ENCODE measurements around the gene UBE2D4. TPM values are rescaled to one million over a fixed set of nuclear protein-coding genes. Genes with fewer than 3 reads are reported as not detected.
"Not testable (repeated sequence)": the region's sequence is repeated elsewhere in the genome, so short reads cannot be mapped to it uniquely, and the experiment has no call there.

UBE2D4 gene
- total RNA-seq, 1 experiment from 2014 or later = 15.6 TPM

DNA sequence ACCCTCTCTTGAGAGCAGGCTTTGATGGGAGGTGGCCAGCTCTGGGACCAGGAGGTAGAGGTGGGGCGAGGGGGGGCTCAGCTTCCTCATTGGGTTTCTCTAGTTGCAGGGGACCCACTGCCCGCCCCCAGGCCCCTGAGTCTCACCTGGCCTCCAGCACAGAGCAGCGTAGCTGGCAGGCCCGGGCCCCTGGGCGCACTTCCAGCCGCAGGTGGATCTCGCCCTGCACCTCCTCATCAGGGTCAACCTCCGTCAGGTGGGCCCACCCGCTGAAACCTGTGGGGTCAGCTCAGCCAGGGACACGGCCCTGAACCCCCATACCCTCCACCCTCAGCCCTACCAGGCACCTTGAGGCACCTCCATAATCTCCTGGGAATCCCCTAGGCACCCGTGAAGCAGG, 43.4 kb downstream of the UBE2D4 start:
- DNase-seq; H3K4me1 ChIP-seq; H3K9me3 ChIP-seq (replicated peaks); H3K36me3 ChIP-seq; H3K27ac ChIP-seq; H3K4me3 ChIP-seq; H3K27me3 ChIP-seq: not testable (repeated sequence)

GRCh38 chr7:43970698-43971097, 44.5 kb downstream of the UBE2D4 start:
- not testable (repeated sequence) for H3K4me1 ChIP-seq; H3K27ac ChIP-seq; H3K4me3 ChIP-seq; H3K36me3 ChIP-seq; H3K27me3 ChIP-seq; H3K9me3 ChIP-seq (replicated peaks)
- peak; percentile 53 to 55 for DNase-seq

DNA sequence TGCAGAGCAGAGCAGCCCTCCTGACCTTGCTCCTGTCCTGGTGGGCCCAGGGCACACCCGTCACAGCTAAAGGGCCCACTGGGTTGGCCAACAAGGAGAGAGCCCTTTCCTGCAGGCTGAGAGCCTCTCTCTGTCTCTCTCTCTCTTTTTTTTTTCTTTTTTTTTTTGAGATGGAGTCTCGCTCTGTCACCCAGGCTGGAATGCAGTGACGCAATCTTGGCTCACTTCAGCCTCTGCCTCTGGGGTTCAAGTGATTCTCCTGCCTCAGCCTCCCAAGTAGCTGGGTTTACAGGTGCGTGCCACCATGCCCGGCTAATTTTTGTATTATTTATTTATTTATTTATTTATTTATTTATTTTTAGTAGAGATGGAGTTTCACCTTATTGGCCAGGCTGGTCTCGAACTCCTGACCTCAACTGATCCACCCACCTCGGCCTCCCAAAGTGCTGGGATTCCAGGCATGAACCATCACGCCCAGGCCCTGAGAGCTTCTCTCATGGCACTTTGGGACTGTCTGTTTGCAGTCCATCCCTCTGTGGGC, 47.9 kb downstream of the UBE2D4 start:
- not testable (repeated sequence) for H3K4me3 ChIP-seq; H3K27ac ChIP-seq; H3K27me3 ChIP-seq; H3K4me1 ChIP-seq; H3K36me3 ChIP-seq; H3K9me3 ChIP-seq (replicated peaks); DNase-seq

DNA sequence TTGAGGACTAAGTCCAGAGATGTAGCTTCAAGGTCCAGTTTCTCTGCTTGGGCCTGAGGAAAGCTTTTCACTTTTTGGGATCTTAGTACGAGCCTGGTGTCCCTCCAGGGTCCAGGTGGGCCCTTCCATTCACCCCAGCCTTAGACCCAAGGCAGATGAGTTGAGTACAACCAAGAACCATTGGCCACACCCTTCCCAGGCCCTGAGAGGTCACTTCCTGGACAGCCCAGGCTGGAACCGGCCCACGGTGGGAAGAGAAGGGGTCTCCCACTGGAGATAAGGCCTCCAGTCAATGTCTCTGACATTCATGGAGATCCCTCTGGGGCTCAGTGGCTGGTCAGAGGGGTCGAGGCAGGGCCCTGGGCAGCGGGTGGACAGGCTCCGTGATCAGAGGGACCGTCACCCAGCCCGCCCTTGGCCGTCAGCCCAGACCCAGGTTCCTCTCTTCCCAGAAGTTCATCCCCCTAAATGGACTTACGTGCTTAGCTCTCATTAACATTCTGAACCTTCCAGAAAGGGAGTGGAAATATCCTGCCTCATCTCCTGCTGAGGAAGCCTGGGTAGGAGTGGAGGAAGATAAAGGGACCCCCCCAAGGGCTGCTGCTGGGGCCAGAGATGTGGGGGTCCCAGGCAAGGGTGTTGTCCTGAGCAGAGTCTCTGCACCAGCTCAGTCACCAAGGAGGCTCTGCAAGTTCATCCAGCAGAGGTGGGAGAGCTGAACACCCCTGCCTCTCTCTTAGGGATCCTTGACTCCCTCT, 48.7 kb downstream of the UBE2D4 start:
- DNase-seq; H3K27ac ChIP-seq; H3K4me3 ChIP-seq; H3K9me3 ChIP-seq (replicated peaks); H3K4me1 ChIP-seq; H3K36me3 ChIP-seq; H3K27me3 ChIP-seq: not testable (repeated sequence)

- H3K9me3 ChIP-seq (replicated peaks) = no peaks in the 10 kb centered on the region
Observed at GRCh38 chr7:43977525-43977924, 51.3 kb downstream of the UBE2D4 start.

DNA sequence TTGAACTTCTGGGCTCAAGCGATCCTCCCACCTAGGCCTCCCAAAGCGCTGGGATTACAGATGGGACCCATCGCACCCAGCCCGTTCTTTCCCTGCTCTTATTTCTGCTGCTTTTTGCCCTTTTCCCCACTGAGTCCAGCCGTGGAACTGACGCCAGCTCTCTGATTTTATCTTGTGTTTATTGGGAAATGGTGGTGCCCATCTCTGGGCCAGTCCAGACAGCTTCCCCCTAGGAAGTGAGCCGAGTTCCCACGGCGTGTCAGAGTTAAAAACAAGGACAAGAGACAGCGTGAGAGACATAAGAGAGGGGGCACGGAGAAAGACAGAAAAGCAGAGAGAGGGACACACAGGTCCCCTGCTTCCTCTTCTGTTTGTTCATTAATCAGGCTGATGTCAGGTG, 51.9 kb downstream of the UBE2D4 start:
- DNase-seq; H3K36me3 ChIP-seq; H3K9me3 ChIP-seq (replicated peaks); H3K4me1 ChIP-seq; H3K4me3 ChIP-seq; H3K27ac ChIP-seq; H3K27me3 ChIP-seq: not testable (repeated sequence)

More at GRCh38 chr7:43977525-43977924, 51.3 kb downstream of the UBE2D4 start:
- DNase-seq = no peak
- Histone ChIP-seq H3K4me3 (no peak overlapping the region), H3K27ac (no peak overlapping the region), H3K4me1 (no peaks in the 10 kb centered on the region), H3K27me3 (no peaks in the 10 kb centered on the region), H3K36me3 (no peaks in the 10 kb centered on the region)

DNA sequence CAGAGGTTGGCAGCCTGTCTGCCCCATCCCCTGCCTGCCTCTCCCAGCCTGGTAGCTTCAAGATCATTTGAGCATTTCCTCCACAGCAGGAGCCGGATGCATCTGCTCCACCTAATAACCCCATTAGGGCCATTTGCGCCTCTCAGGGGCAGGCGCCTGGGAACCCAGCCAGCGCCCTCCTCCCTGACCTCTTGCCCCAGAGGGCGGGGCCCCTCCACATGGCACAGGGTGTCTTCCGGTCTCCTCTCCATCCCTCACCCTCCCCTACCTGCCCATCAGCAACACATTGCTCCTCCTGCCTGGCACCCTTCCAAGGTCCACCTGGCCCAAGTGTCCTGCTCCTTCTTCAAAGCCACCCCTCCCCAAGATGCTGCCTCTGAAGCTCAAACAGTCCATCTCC, 56.6 kb downstream of the UBE2D4 start:
- DNase-seq; H3K27ac ChIP-seq; H3K27me3 ChIP-seq; H3K9me3 ChIP-seq (replicated peaks); H3K36me3 ChIP-seq; H3K4me1 ChIP-seq; H3K4me3 ChIP-seq: not testable (repeated sequence)

DNA sequence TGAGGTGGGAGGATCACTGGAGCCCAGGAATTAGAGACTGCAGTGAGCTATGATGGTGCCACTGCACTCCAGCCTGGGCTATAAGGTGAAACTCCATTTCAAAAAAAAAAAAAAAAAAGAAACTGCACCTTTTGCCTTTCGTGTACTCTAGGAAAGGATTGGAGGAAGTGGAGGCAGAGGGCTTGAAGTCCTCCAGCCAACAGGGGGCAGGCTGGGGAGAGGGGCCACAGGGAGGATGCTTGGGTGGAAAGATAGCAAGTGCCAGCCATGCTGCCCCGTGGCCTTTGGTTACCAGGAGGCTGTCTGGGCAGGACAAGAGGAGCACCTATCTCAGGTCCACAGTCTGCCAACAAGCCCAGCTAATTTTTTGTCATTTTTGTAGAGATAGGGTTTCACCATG, 57.5 kb downstream of the UBE2D4 start:
- not testable (repeated sequence) for DNase-seq; H3K4me1 ChIP-seq; H3K36me3 ChIP-seq; H3K4me3 ChIP-seq; H3K9me3 ChIP-seq (replicated peaks); H3K27me3 ChIP-seq; H3K27ac ChIP-seq

GRCh38 chr7:43985904-43986864, 59.9 kb downstream of the UBE2D4 start:
- not testable (repeated sequence) for H3K4me3 ChIP-seq; H3K9me3 ChIP-seq (replicated peaks); H3K27ac ChIP-seq; H3K27me3 ChIP-seq; H3K36me3 ChIP-seq; H3K4me1 ChIP-seq
- DNase-seq = peak in 1 of 2 experiments; percentile 20

DNA sequence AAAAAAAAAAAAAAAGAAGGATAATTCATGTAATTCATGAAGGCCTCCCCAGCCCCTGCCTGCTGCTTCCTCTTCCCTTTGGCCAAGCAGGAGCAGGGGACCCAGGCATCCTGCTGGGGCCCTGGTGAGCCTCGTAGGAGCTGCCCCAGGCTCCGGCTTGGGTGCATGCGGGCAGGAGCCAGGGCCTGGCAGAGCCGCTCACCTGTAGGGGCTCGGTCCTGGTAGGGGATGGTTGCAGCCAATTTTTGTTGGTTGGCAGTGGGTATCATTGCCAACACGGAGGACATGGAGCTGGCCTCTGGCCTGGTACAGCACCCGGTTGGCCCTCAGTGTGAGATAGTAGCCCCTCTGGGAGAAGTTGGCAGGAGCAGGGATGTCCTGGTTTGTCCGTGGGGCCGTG, 61.2 kb downstream of the UBE2D4 start:
- not testable (repeated sequence) for H3K36me3 ChIP-seq; DNase-seq; H3K4me1 ChIP-seq; H3K9me3 ChIP-seq (replicated peaks); H3K4me3 ChIP-seq; H3K27me3 ChIP-seq; H3K27ac ChIP-seq

- not testable (repeated sequence) for H3K4me3 ChIP-seq; H3K27me3 ChIP-seq; H3K36me3 ChIP-seq; H3K4me1 ChIP-seq; H3K9me3 ChIP-seq (replicated peaks)
- peak; percentile 63 to 68 for DNase-seq
- peak overlapping the region; percentile 46 for H3K27ac ChIP-seq
Observed at GRCh38 chr7:43990011-43990585, 63.9 kb downstream of the UBE2D4 start.

DNA sequence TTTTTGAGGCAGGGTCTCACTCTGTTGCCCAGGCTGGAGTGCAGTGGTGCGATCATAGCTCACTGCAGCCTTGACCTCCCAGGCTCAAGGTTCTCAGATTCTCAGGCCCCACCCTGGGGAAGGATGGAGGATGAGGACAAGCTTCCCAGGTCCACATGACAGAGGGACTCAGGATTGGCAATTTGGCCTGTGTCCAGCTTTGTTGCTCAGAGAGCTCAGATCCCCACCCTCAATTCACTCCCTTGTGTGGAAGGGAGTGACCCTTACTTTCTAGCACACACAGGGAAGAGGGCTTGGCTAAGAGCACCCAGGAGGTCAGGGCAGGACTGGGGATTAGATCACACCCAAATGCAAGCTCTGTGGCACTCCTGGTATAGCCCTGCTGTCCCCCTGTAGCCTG, 64.6 kb downstream of the UBE2D4 start:
- not testable (repeated sequence) for H3K36me3 ChIP-seq; H3K9me3 ChIP-seq (replicated peaks); H3K27me3 ChIP-seq; H3K4me3 ChIP-seq; H3K27ac ChIP-seq; H3K4me1 ChIP-seq; DNase-seq

- not testable (repeated sequence) for H3K4me1 ChIP-seq; H3K9me3 ChIP-seq (replicated peaks); H3K36me3 ChIP-seq; H3K27me3 ChIP-seq; H3K4me3 ChIP-seq
- H3K27ac ChIP-seq = peak overlapping the region; percentile 31; the same call in 1 of the 2 replicates
- DNase-seq = peak; percentile 51 to 64
Observed at GRCh38 chr7:43992896-43993295, 66.7 kb downstream of the UBE2D4 start.

- DNase-seq; H3K4me3 ChIP-seq; H3K27me3 ChIP-seq; H3K36me3 ChIP-seq; H3K9me3 ChIP-seq (replicated peaks); H3K4me1 ChIP-seq; H3K27ac ChIP-seq: not testable (repeated sequence)
Observed at GRCh38 chr7:43994681-43995080, 68.4 kb downstream of the UBE2D4 start.

DNA sequence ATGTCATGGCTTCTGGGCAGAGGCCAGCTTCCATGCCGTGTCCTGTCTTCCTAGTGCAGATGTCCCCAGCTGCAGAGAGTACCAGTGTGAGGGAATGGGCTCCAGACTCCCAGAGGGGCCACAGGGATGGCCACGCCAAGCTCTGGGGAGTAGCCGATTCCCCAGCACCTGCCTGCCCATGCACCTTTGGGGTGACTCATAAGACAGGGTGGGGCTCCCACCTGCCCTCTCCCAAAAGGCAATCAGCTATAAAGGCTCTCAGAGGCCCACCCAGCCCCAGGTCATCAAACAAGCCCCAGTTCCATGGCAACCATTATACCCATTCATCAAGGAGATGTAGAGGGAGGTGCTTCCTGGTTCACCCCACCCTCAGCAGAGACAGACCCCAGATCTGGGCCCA, 71.3 kb downstream of the UBE2D4 start, which contains the start of gene SPDYE1:
SPDYE1 (plus strand) TSS at position 366 of the 400 bp plus-strand sequence. CDS start 2,053 bp downstream, outside the sequence.
- H3K27ac ChIP-seq; H3K9me3 ChIP-seq (replicated peaks); DNase-seq; H3K27me3 ChIP-seq; H3K4me1 ChIP-seq; H3K36me3 ChIP-seq; H3K4me3 ChIP-seq: not testable (repeated sequence)
